ENCODE data around the gene MAP3K7. TPM values are rescaled to one million over a fixed set of nuclear protein-coding genes. Genes with fewer than 3 reads are reported as not detected.

The MAP3K7 gene
- total RNA-seq, 4 donors from 2014 or later, result 18.4 to 26.6 (median 22.6) TPM

GRCh38 chr6:90547991-90548390 is 38.9 kb downstream of the MAP3K7 start:
- ATAC-seq, result no peak
- Histone ChIP-seq H3K27ac (no peak overlapping the region), H3K27me3 (no peaks in the 10 kb centered on the region), H3K9me3 (no peaks in the 10 kb centered on the region), H3K4me3 (no peak overlapping the region), H3K36me3 (peaks cover 0 to 99% of the 10 kb centered on the region in 2 donors), H3K4me1 (no peaks in the 10 kb centered on the region)
- TF ChIP-seq POLR2A (IDR thresholded peaks at IDR 0.05) (no peak), POLR2AphosphoS5 (IDR thresholded peaks at IDR 0.05) (no peak), CTCF (IDR thresholded peaks at IDR 0.05) (no peak), EP300 (IDR thresholded peaks at IDR 0.05) (no peak)
- WGBS, 2 donors (ENCODE audit: low coverage in 1 of 2), result 80 to 86% methylated on average over 2 of the region's 2 CpGs

DNA sequence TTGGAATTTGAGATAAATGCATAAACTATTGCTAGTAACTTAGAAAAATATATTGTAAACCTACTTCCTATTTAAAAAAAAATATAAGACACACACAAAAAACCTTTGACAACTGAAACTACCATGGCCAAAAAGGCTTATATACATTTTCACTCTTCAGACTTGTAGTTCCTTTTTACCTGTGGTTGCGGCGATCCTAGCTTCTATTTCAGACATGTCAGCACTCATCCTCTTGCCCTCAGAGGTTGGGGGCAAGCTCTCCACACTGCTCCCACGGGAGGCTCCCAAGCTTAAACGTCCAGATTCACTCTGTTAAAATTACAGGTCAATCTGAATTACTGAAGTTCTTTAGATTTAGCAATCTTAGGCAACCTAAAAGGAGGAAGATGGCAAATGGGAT is 39.8 kb downstream of the MAP3K7 start:
- WGBS, 2 donors (ENCODE audit: low coverage in 1 of 2), result 71 to 86% methylated on average over 2 to 4 of the region's 4 CpGs
- Histone ChIP-seq H3K27me3 (no peaks in the 10 kb centered on the region), H3K4me3 (no peak overlapping the region), H3K4me1 (no peaks in the 10 kb centered on the region), H3K27ac (no peak overlapping the region), H3K9me3 (no peaks in the 10 kb centered on the region), H3K36me3 (peaks cover 0 to 99% of the 10 kb centered on the region in 2 donors)
- ATAC-seq, result no peak
- TF ChIP-seq POLR2AphosphoS5 (IDR thresholded peaks at IDR 0.05), result no peak
- no peak for TF ChIP-seq EP300 (IDR thresholded peaks at IDR 0.05)
- TF ChIP-seq POLR2A (IDR thresholded peaks at IDR 0.05), result no peak
- no peak for TF ChIP-seq CTCF (IDR thresholded peaks at IDR 0.05)

GRCh38 chr6:90545448-90545847 is 41.4 kb downstream of the MAP3K7 start:
- WGBS, 2 donors (ENCODE audit: low coverage in 1 of 2), result 91 to 100% methylated on average over 3 of the region's 3 CpGs
- TF ChIP-seq POLR2AphosphoS5 (IDR thresholded peaks at IDR 0.05), result no peak
- no peak for TF ChIP-seq EP300 (IDR thresholded peaks at IDR 0.05)
- TF ChIP-seq CTCF (IDR thresholded peaks at IDR 0.05), result no peak
- TF ChIP-seq POLR2A (IDR thresholded peaks at IDR 0.05), result no peak
- H3K36me3 ChIP-seq, result peaks cover 0 to 95% of the 10 kb centered on the region in 2 donors

GRCh38 chr6:90544741-90545140 is 42.1 kb downstream of the MAP3K7 start:
- Histone ChIP-seq H3K9me3 (no peaks in the 10 kb centered on the region), H3K27ac (no peak overlapping the region), H3K36me3 (peaks cover 0 to 87% of the 10 kb centered on the region in 2 donors), H3K27me3 (no peaks in the 10 kb centered on the region), H3K4me3 (no peak overlapping the region), H3K4me1 (no peaks in the 10 kb centered on the region)
- no peak for ATAC-seq
- WGBS, 2 donors (ENCODE audit: low coverage in 1 of 2), result 80 to 89% methylated on average over 3 to 4 of the region's 4 CpGs
- TF ChIP-seq POLR2A (IDR thresholded peaks at IDR 0.05) (no peak), EP300 (IDR thresholded peaks at IDR 0.05) (no peak), POLR2AphosphoS5 (IDR thresholded peaks at IDR 0.05) (no peak), CTCF (IDR thresholded peaks at IDR 0.05) (no peak)

More at GRCh38 chr6:90545448-90545847, 41.4 kb downstream of the MAP3K7 start:
- Histone ChIP-seq H3K27ac (no peak overlapping the region), H3K9me3 (no peaks in the 10 kb centered on the region), H3K4me1 (no peaks in the 10 kb centered on the region), H3K27me3 (no peaks in the 10 kb centered on the region), H3K4me3 (no peak overlapping the region)
- ATAC-seq, result no peak

- ATAC-seq, result no peak
- no peaks in the 10 kb centered on the region for H3K27me3 ChIP-seq
- TF ChIP-seq CTCF (IDR thresholded peaks at IDR 0.05) (no peak), POLR2AphosphoS5 (IDR thresholded peaks at IDR 0.05) (no peak), EP300 (IDR thresholded peaks at IDR 0.05) (no peak), POLR2A (IDR thresholded peaks at IDR 0.05) (no peak)
- H3K36me3 ChIP-seq, result peaks cover 0 to 81% of the 10 kb centered on the region in 2 donors
- no peak overlapping the region for H3K27ac ChIP-seq
- H3K4me1 ChIP-seq, result no peaks in the 10 kb centered on the region
- H3K4me3 ChIP-seq, result no peak overlapping the region
- H3K9me3 ChIP-seq, result no peaks in the 10 kb centered on the region
These were observed 42.8 kb downstream of the MAP3K7 start for GRCh38 chr6:90544081-90544480.

All from gastroesophageal sphincter (tissue), 4 donors.